Measurements from ENCODE around the gene XXYLT1. TPM values are rescaled to one million over a fixed set of nuclear protein-coding genes. Genes with fewer than 3 reads are reported as not detected.
A peak's percentile ranks its signal among the peaks of the same experiment; 100 is the strongest.

The XXYLT1 gene
- total and polyA plus RNA-seq, 9 of the 15 experiments (the other 6 are each of a cell fraction or from before 2014, with no cell fraction given): 1.9 to 18.9 (median 15.0) TPM

DNA sequence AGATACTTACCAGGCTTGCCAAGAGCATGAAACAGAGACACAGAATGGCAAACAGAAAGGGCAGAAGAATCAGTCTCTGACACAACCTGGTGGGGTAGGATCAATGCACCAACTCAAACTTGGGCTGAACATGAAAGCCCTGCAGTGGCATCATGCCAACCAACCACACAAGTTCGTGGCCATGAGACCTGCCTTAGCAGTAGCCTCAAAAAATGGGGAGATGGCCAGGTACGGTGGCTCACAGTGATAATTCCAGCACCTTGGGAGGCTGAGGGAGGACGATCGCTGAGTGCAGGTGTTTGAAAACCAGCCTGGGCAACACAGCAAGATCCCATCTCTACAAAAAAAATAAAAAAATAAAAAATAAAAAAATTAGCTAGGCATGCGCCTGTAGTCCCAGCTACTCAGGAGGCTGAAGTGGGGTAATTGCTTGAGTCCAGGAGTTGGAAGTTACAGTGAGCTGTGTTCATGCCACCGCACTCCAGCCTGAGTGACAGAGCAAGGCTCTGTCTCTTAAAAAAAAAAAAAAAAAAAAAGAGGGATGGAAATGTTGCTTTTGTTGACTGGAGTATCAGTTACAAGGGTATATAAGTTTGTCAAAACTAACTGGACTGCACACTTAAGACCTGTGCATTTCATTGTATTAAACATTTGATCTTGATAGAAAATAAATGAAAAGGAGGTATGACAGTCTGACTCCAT, 93.4 kb downstream of the XXYLT1 start (continued):
- 0 out of 2 replicates have a peak, but pooled peaks have one; percentile 32 for TF ChIP-seq CUX1 (CRISPR knock-in tag; IDR thresholded peaks at IDR 0.05)
- no peak for TF ChIP-seq SLC30A9 (CRISPR knock-in tag; IDR thresholded peaks at IDR 0.05)
- 0 out of 2 replicates have a peak, but pooled peaks have one; percentile 21 for TF ChIP-seq CC2D1A (IDR thresholded peaks at IDR 0.05)
- TF ChIP-seq ZNF518B (CRISPR knock-in tag; IDR thresholded peaks at IDR 0.05): no peak
- TF ChIP-seq TAF7 (tag; IDR thresholded peaks at IDR 0.05): no peak
- peak; percentile 46 for TF ChIP-seq NUFIP1 (IDR thresholded peaks at IDR 0.05; ENCODE audit: partially characterized antibody)
- no peak; the same call in 1 of the 2 replicates for TF ChIP-seq PYGO2 (tag; IDR thresholded peaks at IDR 0.05)
- no peak for TF ChIP-seq MAFG (tag; conservative IDR thresholded peaks at IDR 0.05)
- no peak for TF ChIP-seq ZNF717 (CRISPR knock-in tag; IDR thresholded peaks at IDR 0.05)
- 0 out of 2 replicates have a peak, but pooled peaks have one; percentile 4 for TF ChIP-seq DMBX1 (CRISPR knock-in tag; IDR thresholded peaks at IDR 0.05; ENCODE audit: borderline replicate concordance)
- no peak for TF ChIP-seq ZNF696 (CRISPR knock-in tag; conservative IDR thresholded peaks at IDR 0.05)
- TF ChIP-seq ZBTB34 (CRISPR knock-in tag; IDR thresholded peaks at IDR 0.05): no peak
- TF ChIP-seq RBFOX2 (IDR thresholded peaks at IDR 0.05; ENCODE audit: low read depth, low read length): no peak
- peak; percentile 41; the same call in 1 of the 2 replicates for TF ChIP-seq BCOR (IDR thresholded peaks at IDR 0.05)
- TF ChIP-seq PKNOX1 (IDR thresholded peaks at IDR 0.05): peak; percentile 77

Data from K562 (cell line).